OCI-M2 (cell line): Measurements from ENCODE around the gene LIN7C.
"Not testable (repeated sequence)": the region's sequence is repeated elsewhere in the genome, so short reads cannot be mapped to it uniquely, and the experiment has no call there.

ENCODE experiments used
- DNase-seq: peaks from one replicate; lab custom pipeline; 2025; ENCODE audit not compliant: unreplicated experiment; lab: John Stamatoyannopoulos, UW

LIN7C gene

DNA sequence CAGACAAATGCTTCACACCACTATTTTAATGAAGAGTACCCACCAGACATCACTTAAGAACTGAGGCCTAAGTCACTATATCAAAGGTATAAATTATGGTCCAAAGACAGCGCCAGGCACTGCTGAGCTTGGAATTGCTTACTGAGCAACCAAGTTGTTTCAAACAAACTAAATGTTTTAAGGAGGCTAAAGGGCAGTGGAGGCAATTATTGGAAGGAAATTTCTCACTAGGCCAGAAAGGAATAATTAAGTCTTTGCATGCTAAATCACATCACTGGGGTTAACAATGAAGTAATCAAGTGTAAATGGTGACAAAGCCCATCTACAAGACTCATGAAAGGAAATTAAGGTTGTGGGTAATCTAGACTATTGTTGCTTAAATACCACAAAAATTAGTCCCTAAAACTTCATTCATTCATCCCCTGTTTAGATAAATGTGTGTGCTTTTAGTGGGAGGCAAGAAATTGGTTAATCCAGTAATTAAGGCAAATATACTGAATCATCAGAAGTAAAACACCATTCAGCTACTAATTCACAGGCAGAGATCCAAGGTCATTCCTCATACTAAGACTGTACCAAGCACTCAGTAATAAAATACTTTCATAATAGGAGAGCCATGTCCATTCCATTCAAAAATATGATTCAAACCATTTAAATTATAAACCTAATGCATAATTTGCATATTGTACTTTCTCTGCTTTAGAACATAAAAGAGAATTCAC is 55.2 kb downstream of the LIN7C start:
- DNase-seq, result no peak

DNA sequence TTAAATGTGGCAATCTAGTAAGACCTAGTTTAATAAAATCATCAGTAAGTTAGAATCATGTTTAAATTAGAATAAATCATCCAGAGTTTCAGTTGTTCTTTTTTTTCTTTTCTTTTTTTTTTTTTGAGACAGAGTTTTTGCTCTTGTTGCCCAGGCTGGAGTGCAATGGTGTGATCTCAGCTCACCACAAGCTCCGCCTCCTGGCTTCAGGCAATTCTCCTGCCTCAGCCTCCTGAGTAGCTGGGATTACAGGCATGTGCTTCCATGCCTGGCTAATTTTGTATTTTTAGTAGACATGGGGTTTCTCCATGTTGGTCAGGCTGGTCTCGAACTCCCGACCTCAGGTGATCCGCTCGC is 58.4 kb downstream of the LIN7C start:
- not testable (repeated sequence) for DNase-seq

DNA sequence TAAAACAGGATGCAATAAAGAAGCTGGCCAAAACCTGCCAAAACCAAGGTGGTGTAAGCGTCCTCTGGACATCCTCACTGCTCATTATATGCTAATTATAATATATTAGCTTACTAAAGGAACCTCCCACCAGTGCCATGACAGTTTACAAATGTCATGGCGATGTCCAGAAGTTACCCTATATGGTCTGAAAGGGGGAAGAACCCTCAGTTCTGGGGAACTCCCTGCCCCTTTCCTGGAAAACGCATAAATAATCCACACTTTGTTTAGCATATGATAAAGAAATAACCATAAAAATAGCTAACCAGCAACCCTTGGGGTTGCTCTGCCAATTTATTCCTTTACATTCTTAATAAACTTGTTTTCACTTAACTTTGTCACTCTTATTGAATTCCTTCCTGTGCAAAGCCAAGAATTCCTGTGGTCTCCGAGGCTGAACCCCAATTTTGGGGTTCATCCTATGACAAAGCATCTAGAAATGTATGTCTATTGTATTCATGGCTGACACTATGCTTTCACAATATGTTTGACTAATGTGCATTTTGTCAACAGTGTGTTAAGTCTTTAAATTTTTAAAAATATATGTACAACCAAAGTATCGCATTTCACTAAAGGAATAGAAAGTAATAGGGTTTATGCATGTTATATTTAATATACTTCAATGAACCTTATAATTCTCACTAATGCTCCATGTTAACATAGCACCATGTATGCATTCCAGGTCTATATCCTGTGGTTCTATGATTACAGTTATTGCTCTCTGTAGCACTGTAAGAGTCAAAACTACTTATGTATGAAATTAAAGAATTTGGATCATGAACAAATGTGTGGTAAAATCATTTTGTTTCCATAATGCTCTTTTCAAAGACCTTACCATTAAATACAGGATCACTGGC is 59.0 kb downstream of the LIN7C start:
- no peak for DNase-seq

DNA sequence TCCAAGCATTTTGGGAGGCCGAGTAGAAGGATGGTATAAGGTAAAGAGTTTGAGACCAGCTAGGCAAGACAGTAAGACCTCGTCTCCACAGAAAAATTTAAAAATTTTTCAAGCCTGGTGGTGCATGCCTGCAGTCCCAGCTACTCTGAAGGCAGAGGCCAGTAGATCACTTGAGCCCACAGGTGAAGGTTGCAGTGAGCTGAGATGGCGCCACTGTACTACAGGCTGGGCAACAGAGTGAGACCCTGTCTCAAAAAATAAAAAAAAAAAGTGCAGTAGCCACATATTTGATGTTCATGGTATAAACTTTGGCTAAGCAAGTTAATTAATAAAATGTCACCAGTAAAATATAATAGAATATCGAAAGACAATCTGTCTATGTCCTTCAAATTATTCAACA is 60.9 kb downstream of the LIN7C start:
- no peak for DNase-seq

DNA sequence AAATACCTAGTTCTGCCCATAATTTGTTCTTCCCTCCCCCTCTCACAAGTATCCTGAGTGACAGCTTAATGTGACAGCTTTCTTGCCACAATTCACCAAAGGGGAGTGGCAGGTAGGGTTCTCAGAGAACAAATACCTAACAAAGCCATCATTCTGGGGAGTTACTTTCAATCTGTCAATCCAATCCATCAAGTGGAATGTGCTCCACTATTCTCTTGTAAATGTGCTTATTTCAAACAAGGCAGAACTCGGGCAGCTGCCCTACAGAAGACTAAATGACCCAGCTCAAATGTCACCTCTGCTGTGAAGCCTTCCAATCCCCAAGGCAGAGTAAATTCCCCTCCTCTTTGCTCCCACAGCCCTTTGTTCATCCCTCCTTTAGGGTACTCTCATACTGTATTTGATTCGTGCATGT is 61.8 kb downstream of the LIN7C start:
- DNase-seq, result no peak
